Measurements from ENCODE around the gene ADORA3. TPM values are rescaled to one million over a fixed set of nuclear protein-coding genes. Genes with fewer than 3 reads are reported as not detected.

ADORA3 gene
- total RNA-seq, 1 donor from 2014 or later = not detected

DNA sequence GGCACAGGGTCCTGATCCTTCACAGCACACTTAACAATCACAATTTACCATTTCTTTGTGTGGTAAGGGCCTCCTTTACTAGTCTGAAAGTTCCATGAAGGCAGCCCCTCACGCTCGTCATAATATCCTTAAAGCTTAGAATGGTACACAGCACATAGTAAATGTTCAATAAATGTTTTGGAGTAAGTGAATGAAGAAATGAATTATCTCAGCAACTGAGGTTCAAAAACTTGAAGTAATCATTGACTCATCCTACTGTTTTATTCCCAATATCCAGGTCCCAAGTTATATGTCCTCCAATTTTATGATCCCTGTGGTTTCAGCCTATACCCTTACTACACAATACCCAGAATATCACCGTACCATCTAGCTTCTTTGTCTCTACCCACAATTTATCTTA, 31.9 kb downstream of the ADORA3 start:
- no peak for DNase-seq (ENCODE audit: low spot score in 2 of 2, unreplicated experiment in 2 of 2)
- H3K27ac Mint-ChIP-seq = no peak overlapping the region
- TF ChIP-seq CTCF (IDR thresholded peaks at IDR 0.05; ENCODE audit: unreplicated experiment) = no peak
- no peaks in the 10 kb centered on the region for H3K4me1 Mint-ChIP-seq
- H3K4me3 Mint-ChIP-seq = no peak overlapping the region
- H3K9me3 Mint-ChIP-seq = no peaks in the 10 kb centered on the region
- no peaks in the 10 kb centered on the region for H3K27me3 Mint-ChIP-seq (ENCODE audit: low read depth)
- H3K36me3 Mint-ChIP-seq = peaks cover 8% of the 10 kb centered on the region

DNA sequence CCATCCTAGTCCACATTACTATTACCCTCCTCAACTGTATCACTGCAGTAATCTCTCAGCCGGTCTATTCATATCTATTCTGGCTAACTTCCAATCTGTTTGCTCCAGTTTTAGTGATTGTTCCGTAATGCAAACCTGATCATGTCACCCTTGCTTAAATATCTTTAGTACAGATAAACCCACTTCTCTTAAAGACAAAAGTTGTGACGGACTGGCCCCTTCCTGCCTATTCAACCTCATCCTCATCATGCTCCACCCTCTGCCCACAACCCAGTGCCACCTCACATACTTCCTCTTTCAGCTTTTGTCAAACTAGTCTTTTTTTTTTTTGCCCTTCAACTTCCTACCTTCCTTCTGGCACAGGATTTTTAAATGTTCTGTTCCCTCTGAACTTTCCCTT, 32.4 kb downstream of the ADORA3 start:
- Mint-ChIP-seq H3K9me3 (no peaks in the 10 kb centered on the region), H3K4me3 (no peak overlapping the region), H3K36me3 (peaks cover 8% of the 10 kb centered on the region), H3K27ac (no peak overlapping the region), H3K4me1 (no peaks in the 10 kb centered on the region), H3K27me3 (ENCODE audit: low read depth) (no peaks in the 10 kb centered on the region)
- TF ChIP-seq CTCF (IDR thresholded peaks at IDR 0.05; ENCODE audit: unreplicated experiment) = no peak
- DNase-seq (ENCODE audit: low spot score in 2 of 2, unreplicated experiment in 2 of 2) = no peak

DNA sequence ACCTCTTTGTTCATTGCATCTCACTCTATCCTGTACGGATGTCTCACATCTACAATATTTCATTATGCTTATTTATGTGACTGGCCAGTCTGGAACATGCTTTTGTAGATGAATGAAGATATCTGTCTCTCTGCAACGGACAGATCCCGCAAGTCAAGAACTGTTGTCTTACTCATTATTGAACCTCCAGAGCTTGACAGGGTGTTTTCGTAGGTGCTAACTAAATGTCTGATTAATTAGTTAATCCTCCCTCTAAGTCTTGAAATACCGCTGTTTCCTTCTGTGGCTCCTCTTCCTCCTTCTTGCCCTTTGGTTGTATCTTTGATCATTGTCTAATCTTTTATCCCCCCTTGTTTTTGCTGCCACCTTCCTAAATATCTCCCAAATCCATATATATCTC, 32.8 kb downstream of the ADORA3 start:
- TF ChIP-seq CTCF (IDR thresholded peaks at IDR 0.05; ENCODE audit: unreplicated experiment) = no peak
- Mint-ChIP-seq H3K9me3 (no peaks in the 10 kb centered on the region), H3K27me3 (ENCODE audit: low read depth) (no peaks in the 10 kb centered on the region), H3K4me1 (no peaks in the 10 kb centered on the region), H3K4me3 (no peak overlapping the region), H3K36me3 (peaks cover 10% of the 10 kb centered on the region), H3K27ac (no peak overlapping the region)
- DNase-seq (ENCODE audit: low spot score in 2 of 2, unreplicated experiment in 2 of 2) = no peak

DNA sequence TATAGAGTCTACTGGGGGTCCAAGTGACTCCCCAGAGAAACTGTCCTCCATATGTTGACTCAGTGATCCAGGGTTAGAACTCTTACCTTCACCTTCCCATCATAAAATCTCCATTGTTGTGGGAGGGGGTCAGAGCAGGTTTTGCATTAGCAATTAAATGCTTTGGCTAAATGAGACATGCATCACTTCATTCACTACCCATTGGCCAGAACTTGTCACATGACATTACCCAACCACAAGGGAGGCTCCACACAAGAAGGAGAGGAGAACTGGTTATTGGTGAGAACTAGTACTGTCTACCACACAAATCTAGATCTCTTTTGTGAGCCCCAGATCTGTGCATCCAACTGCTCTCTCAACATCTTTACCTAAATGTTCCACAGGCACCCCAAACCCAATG, 33.9 kb downstream of the ADORA3 start:
- no peaks in the 10 kb centered on the region for H3K4me1 Mint-ChIP-seq
- H3K36me3 Mint-ChIP-seq = peaks cover 17% of the 10 kb centered on the region
- DNase-seq (ENCODE audit: low spot score in 2 of 2, unreplicated experiment in 2 of 2) = no peak
- no peak for TF ChIP-seq CTCF (IDR thresholded peaks at IDR 0.05; ENCODE audit: unreplicated experiment)
- no peak overlapping the region for H3K4me3 Mint-ChIP-seq
- no peaks in the 10 kb centered on the region for H3K9me3 Mint-ChIP-seq
- no peak overlapping the region for H3K27ac Mint-ChIP-seq
- H3K27me3 Mint-ChIP-seq (ENCODE audit: low read depth) = no peaks in the 10 kb centered on the region

DNA sequence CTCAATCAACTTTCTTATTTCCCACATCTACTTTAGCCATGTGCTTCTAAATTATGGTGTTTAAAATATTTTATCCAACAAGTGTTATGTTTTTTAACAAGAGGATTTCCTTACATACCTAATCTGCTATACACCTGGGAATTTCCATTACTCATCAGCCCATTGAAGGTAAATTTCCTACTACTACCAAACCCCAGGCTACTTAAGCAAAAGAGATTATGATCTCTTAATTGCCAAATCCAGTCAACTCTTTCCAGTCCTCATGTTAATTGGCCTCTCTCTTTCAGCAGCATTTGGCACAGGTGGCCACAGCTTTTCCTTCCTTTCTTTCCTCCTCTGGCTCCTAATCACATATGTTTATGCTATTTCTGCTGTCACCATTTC, 34.7 kb downstream of the ADORA3 start:
- no peak overlapping the region for H3K27ac Mint-ChIP-seq
- no peak for DNase-seq (ENCODE audit: low spot score in 2 of 2, unreplicated experiment in 2 of 2)
- H3K4me3 Mint-ChIP-seq = no peak overlapping the region
- H3K27me3 Mint-ChIP-seq (ENCODE audit: low read depth) = no peaks in the 10 kb centered on the region
- no peaks in the 10 kb centered on the region for H3K9me3 Mint-ChIP-seq
- no peaks in the 10 kb centered on the region for H3K4me1 Mint-ChIP-seq
- peaks cover 20% of the 10 kb centered on the region for H3K36me3 Mint-ChIP-seq
- TF ChIP-seq CTCF (IDR thresholded peaks at IDR 0.05; ENCODE audit: unreplicated experiment) = no peak

Data from mesothelial cell of epicardium (in vitro differentiated cells).